ENCODE measurements around the gene WARS2. TPM values are rescaled to one million over a fixed set of nuclear protein-coding genes. Genes with fewer than 3 reads are reported as not detected.

Gene WARS2
- total RNA-seq, 1 experiment from 2014 or later, result 13.3 TPM

DNA sequence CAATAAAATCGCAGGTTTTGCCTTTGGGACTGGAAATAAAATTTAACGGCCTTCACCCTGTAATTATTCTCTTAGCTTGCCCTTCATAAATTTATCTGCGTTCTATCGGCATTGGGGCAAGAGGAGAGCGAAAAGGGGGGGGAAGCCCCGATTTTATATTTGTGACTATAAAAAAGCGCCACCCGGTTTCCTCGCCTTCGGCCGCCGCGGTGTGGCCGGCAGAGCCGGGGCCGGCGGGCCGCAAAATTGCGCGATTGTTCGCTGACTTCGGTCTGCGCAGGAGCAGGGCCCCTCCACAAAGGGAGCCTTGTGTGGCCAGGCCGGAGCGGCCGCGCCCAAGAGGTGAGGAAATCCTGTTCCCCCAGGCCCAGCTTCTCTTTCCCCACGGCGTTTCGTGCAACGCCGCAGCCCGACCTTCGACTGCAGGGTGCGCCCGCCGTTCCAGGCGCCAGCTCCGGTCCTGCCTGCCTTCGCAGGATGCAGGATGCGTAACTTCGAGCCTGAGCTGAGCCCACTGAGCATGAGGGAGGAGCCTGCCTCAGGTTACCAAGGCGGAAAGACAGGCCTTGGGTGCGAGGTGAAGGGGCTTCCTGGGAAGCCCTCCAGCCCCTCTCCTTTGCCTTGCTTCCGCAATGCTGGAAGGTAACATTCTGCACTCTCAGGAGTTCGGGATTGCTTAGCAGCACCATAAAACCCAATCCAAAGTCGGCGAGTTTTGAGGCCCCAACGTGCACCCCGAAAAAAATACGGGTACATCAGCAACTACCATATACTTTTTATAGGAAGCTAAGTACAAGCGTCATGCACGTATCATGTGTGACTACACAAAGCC is 147.4 kb downstream of the WARS2 start:
- no peak for DNase-seq (ENCODE audit: low spot score)
- CTCF ChIA-PET, result no interaction called here

DNA sequence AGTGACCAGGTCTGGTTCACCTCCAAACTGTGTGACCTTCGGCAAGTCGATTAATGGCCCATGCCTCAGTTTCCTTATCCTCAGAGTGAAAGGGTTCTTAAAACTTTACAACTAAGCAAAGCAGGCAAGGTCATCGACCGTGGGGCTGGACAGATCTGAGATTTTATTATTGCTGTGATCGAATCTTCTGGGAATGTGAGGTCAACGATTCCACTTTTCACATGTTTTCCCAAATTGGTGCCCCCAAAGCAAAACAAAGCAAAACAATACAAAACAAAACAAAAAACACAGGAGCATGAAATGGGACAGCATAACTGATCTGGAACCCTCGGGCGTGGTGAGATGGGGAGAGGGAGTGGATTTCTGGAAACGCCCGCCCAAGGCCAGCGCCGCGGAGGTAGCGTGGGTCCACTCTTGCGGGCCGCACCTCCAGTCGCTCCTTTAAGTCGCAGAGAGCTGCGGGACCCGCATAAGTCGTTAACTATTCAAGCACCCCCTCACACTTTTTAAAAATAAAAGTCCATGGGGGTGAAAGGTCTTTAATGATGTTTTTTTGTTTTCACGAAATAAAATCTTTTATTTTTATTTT is 148.1 kb downstream of the WARS2 start:
- Histone ChIP-seq H3K27me3 (replicated peaks; ENCODE audit: insufficient read depth, low read depth, low read length, poor library complexity) (peaks cover 13% of the 10 kb centered on the region), H3K36me3 (ENCODE audit: insufficient read depth, low read length, poor library complexity, severe bottlenecking) (no peaks in the 10 kb centered on the region), H3K4me1 (ENCODE audit: insufficient read depth, low read length, poor library complexity, severe bottlenecking) (peaks cover 2% of the 10 kb centered on the region), H3K4me3 (ENCODE audit: low read depth, low read length, poor library complexity, severe bottlenecking) (no peak overlapping the region), H3K27ac (ENCODE audit: low read depth, low read length, poor library complexity, severe bottlenecking) (no peak overlapping the region), H3K9me3 (ENCODE audit: low read depth, low read length, poor library complexity, severe bottlenecking) (no peaks in the 10 kb centered on the region)
- no TSS peak for BruUV-seq (replicated peaks)
- TF ChIP-seq EZH2 (IDR thresholded peaks at IDR 0.05; ENCODE audit: borderline replicate concordance, low read depth, low read length, poor library complexity, severe bottlenecking), result no peak
- TF ChIP-seq, protein P1, sequence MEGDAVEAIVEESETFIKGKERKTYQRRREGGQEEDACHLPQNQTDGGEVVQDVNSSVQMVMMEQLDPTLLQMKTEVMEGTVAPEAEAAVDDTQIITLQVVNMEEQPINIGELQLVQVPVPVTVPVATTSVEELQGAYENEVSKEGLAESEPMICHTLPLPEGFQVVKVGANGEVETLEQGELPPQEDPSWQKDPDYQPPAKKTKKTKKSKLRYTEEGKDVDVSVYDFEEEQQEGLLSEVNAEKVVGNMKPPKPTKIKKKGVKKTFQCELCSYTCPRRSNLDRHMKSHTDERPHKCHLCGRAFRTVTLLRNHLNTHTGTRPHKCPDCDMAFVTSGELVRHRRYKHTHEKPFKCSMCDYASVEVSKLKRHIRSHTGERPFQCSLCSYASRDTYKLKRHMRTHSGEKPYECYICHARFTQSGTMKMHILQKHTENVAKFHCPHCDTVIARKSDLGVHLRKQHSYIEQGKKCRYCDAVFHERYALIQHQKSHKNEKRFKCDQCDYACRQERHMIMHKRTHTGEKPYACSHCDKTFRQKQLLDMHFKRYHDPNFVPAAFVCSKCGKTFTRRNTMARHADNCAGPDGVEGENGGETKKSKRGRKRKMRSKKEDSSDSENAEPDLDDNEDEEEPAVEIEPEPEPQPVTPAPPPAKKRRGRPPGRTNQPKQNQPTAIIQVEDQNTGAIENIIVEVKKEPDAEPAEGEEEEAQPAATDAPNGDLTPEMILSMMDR (conservative IDR thresholded peaks at IDR 0.05; ENCODE audit: low read depth, low read length), result no peak
- intact Hi-C loops (cut with micrococcal nuclease; ENCODE audit: unreplicated experiment), result no loop called here
- CTCF ChIA-PET, result no interaction called here
- no peak for DNase-seq (ENCODE audit: low spot score)
- POLR2A ChIA-PET (ENCODE audit: low non-redundant PET), result no interaction called here

More for the DNA sequence above, 147.4 kb downstream of the WARS2 start:
- no TSS peak for BruUV-seq (replicated peaks)
- Histone ChIP-seq H3K27ac (ENCODE audit: low read depth, low read length, poor library complexity, severe bottlenecking) (no peak overlapping the region), H3K4me1 (ENCODE audit: insufficient read depth, low read length, poor library complexity, severe bottlenecking) (no peaks in the 10 kb centered on the region), H3K27me3 (replicated peaks; ENCODE audit: insufficient read depth, low read depth, low read length, poor library complexity) (peaks cover 5% of the 10 kb centered on the region), H3K9me3 (ENCODE audit: low read depth, low read length, poor library complexity, severe bottlenecking) (no peaks in the 10 kb centered on the region), H3K4me3 (ENCODE audit: low read depth, low read length, poor library complexity, severe bottlenecking) (no peak overlapping the region), H3K36me3 (ENCODE audit: insufficient read depth, low read length, poor library complexity, severe bottlenecking) (no peaks in the 10 kb centered on the region)
- TF ChIP-seq EZH2 (IDR thresholded peaks at IDR 0.05; ENCODE audit: borderline replicate concordance, low read depth, low read length, poor library complexity, severe bottlenecking), result no peak
- TF ChIP-seq, protein P1 (conservative IDR thresholded peaks at IDR 0.05; ENCODE audit: low read depth, low read length), result no peak
- intact Hi-C loops (cut with micrococcal nuclease; ENCODE audit: unreplicated experiment), result no loop called here
- POLR2A ChIA-PET (ENCODE audit: low non-redundant PET), result no interaction called here

DNA sequence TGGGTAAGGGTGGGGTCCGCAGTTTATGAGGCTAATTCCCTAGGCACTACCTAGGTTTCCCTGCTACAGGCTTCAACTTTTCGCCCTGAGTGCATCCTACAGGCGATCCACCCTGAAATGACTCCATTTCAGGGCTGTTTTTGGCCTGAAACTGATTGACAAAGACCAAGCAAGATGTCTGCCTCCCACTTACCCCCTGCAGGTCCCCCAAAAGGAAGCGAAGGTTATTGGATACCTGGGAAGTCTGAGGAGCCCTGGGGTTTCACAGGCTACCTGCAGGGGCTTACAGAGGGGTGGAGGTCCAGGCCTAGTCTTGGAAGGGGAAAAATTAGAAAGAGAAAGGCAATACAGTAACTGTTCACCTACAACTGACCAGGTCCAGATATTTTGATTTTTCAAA is 149.0 kb downstream of the WARS2 start:
- no peak overlapping the region for H3K4me3 ChIP-seq (ENCODE audit: low read depth, low read length, poor library complexity, severe bottlenecking)
- BruUV-seq (replicated peaks), result no TSS peak
- H3K27me3 ChIP-seq (replicated peaks; ENCODE audit: insufficient read depth, low read depth, low read length, poor library complexity), result peaks cover 21% of the 10 kb centered on the region
- CTCF ChIA-PET, result no interaction called here
- no peaks in the 10 kb centered on the region for H3K9me3 ChIP-seq (ENCODE audit: low read depth, low read length, poor library complexity, severe bottlenecking)
- TF ChIP-seq EZH2 (IDR thresholded peaks at IDR 0.05; ENCODE audit: borderline replicate concordance, low read depth, low read length, poor library complexity, severe bottlenecking), result no peak
- TF ChIP-seq, protein P1 (conservative IDR thresholded peaks at IDR 0.05; ENCODE audit: low read depth, low read length), result no peak
- intact Hi-C loops (cut with micrococcal nuclease; ENCODE audit: unreplicated experiment), result no loop called here
- no peak for DNase-seq (ENCODE audit: low spot score)
- H3K27ac ChIP-seq (ENCODE audit: low read depth, low read length, poor library complexity, severe bottlenecking), result no peak overlapping the region
- H3K36me3 ChIP-seq (ENCODE audit: insufficient read depth, low read length, poor library complexity, severe bottlenecking), result no peaks in the 10 kb centered on the region
- POLR2A ChIA-PET (ENCODE audit: low non-redundant PET), result no interaction called here
- peaks cover 4% of the 10 kb centered on the region for H3K4me1 ChIP-seq (ENCODE audit: insufficient read depth, low read length, poor library complexity, severe bottlenecking)
